H9 (cell line): ENCODE data around the gene LARGE1. TPM values are rescaled to one million over a fixed set of nuclear protein-coding genes. Genes with fewer than 3 reads are reported as not detected.

Source experiments
- DNase-seq: peaks from one replicate; pipeline ENCODE4 v3.0.0-alpha.2; 2017
- H2AFZ ChIP-seq: one replicate; pipeline ENCODE4 v1.6.1; 2013; ENCODE audit warnings: mild to moderate bottlenecking, low read length, control low read depth, moderate library complexity
- H2AK5ac ChIP-seq: 2 replicates; pipeline ENCODE4 v1.6.1; 2013; ENCODE audit warnings: low read length, control low read depth, mixed read lengths; ENCODE audit not compliant: insufficient read length
- H2BK120ac ChIP-seq: one replicate; pipeline ENCODE4 v1.6.1; 2013; ENCODE audit warnings: low read depth, mild to moderate bottlenecking, low read length, control low read depth, inconsistent platforms; ENCODE audit not compliant: poor library complexity, severe bottlenecking
- H2BK12ac ChIP-seq: 2 replicates; pipeline ENCODE4 v1.6.1; 2013; ENCODE audit warnings: low read length, control low read depth, mixed read lengths, low read depth; ENCODE audit not compliant: insufficient read length
- H2BK15ac ChIP-seq: 2 replicates; pipeline ENCODE4 v1.6.1; 2013; ENCODE audit warnings: low read depth, low read length, control low read depth
- H2BK20ac ChIP-seq: one replicate; pipeline ENCODE4 v1.6.1; 2013; ENCODE audit warnings: low read depth, mild to moderate bottlenecking, low read length, control low read depth, inconsistent platforms; ENCODE audit not compliant: poor library complexity, severe bottlenecking
- H2BK5ac ChIP-seq: 2 replicates; pipeline ENCODE4 v1.6.1; 2013; ENCODE audit warnings: low read length, control low read depth, mixed read lengths; ENCODE audit not compliant: insufficient read length
- H3K14ac ChIP-seq: 2 replicates; pipeline ENCODE4 v1.6.1; 2013; ENCODE audit warnings: low read length, control low read depth; ENCODE audit not compliant: insufficient read depth
- H3K18ac ChIP-seq: 2 replicates; pipeline ENCODE4 v1.6.1; 2013; ENCODE audit warnings: low read depth, mild to moderate bottlenecking, mixed read lengths, low read length, control low read depth; ENCODE audit not compliant: insufficient read length
- H3K23ac ChIP-seq: 2 replicates; pipeline ENCODE4 v1.6.1; 2013; ENCODE audit warnings: low read length, control low read depth, mixed read lengths, low read depth; ENCODE audit not compliant: insufficient read length
- H3K23me2 ChIP-seq: 2 replicates; pipeline ENCODE4 v1.6.1; 2013; ENCODE audit warnings: low read depth, mild to moderate bottlenecking, mixed read lengths, low read length, control low read depth; ENCODE audit not compliant: insufficient read length, poor library complexity, severe bottlenecking
- H3K27ac ChIP-seq: 2 replicates; pipeline ENCODE4 v1.5.1; 2013; ENCODE audit warnings: low read length, control low read depth, mixed read lengths, low read depth; ENCODE audit not compliant: insufficient read length
- H3K27me3 ChIP-seq: 2 replicates; pipeline ENCODE4 v1.6.1; 2013; ENCODE audit warnings: low read length, control low read depth, inconsistent platforms; ENCODE audit not compliant: insufficient read depth
- H3K4ac ChIP-seq: 2 replicates; pipeline ENCODE4 v1.6.1; 2013; ENCODE audit warnings: low read depth, mild to moderate bottlenecking, control low read depth, inconsistent platforms, low read length, moderate library complexity
- H3K4me1 ChIP-seq: 2 replicates; pipeline ENCODE4 v1.6.1; 2013; ENCODE audit warnings: low read length, control low read depth, inconsistent platforms; ENCODE audit not compliant: insufficient read depth
- H3K4me2 ChIP-seq: 2 replicates; pipeline ENCODE4 v1.6.1; 2013; ENCODE audit warnings: low read length, control low read depth, mixed read lengths; ENCODE audit not compliant: insufficient read length, insufficient read depth
- H3K56ac ChIP-seq: 2 replicates; pipeline ENCODE4 v1.6.1; 2013; ENCODE audit warnings: low read depth, mild to moderate bottlenecking, mixed read lengths, low read length, control low read depth; ENCODE audit not compliant: insufficient read length
- H3K79me1 ChIP-seq: 2 replicates; pipeline ENCODE4 v1.6.1; 2013; ENCODE audit warnings: low read depth, mild to moderate bottlenecking, moderate library complexity, low read length, control low read depth, inconsistent platforms; ENCODE audit not compliant: insufficient read depth, poor library complexity, severe bottlenecking
- H3K79me2 ChIP-seq: 2 replicates; pipeline ENCODE4 v1.6.1; 2013; ENCODE audit warnings: low read length, control low read depth, inconsistent platforms; ENCODE audit not compliant: insufficient read depth
- H3K9ac ChIP-seq: 2 replicates; pipeline ENCODE4 v1.6.1; 2013; ENCODE audit warnings: low read length, control low read depth, mixed read lengths; ENCODE audit not compliant: insufficient read length; ENCODE audit errors: extremely low read depth
- H3K9me3 ChIP-seq: one replicate; pipeline ENCODE4 v1.6.1; 2013; ENCODE audit warnings: low read depth, low read length, inconsistent platforms; ENCODE audit not compliant: control insufficient read depth
- H3T11ph ChIP-seq: one replicate; pipeline ENCODE4 v1.6.1; 2013; ENCODE audit warnings: mild to moderate bottlenecking, low read length, control low read depth, inconsistent platforms
- H4K20me1 ChIP-seq: one replicate; pipeline ENCODE4 v1.6.1; 2013; ENCODE audit not compliant: control insufficient read depth, insufficient read length, insufficient read depth
- H4K5ac ChIP-seq: 2 replicates; pipeline ENCODE4 v1.6.1; 2013; ENCODE audit warnings: low read depth, mild to moderate bottlenecking, mixed read lengths, low read length, control low read depth; ENCODE audit not compliant: insufficient read length
- H4K8ac ChIP-seq: replicated peaks from 2 replicates; pipeline ENCODE4 v1.6.1; 2013; ENCODE audit warnings: low read length, control low read depth, mixed read lengths, low read depth; ENCODE audit not compliant: insufficient read length
- H4K91ac ChIP-seq: 2 replicates; pipeline ENCODE4 v1.6.1; 2013; ENCODE audit warnings: low read depth, mild to moderate bottlenecking, moderate library complexity, mixed read lengths, low read length, control low read depth; ENCODE audit not compliant: insufficient read length
- H3K27ac Mint-ChIP-seq, 3 experiments: 2 replicates in 2 of 3; 3 replicates in 1 of 3; pipeline ENCODE4 v1.8.0; 2020 to 2021; ENCODE audit warnings: mixed read lengths in 3 of 3, mild to moderate bottlenecking in 1 of 3, moderate library complexity in 1 of 3
- H3K27me3 Mint-ChIP-seq: 2 replicates; pipeline ENCODE4 v1.8.0; 2021; ENCODE audit warnings: low read depth, mild to moderate bottlenecking, moderate library complexity, mixed read lengths
- H3K36me3 Mint-ChIP-seq, 3 experiments: 2 replicates in 2 of 3; 3 replicates in 1 of 3; pipeline ENCODE4 v1.8.0; 2020 to 2021; ENCODE audit warnings: low read depth in 3 of 3, mixed read lengths in 3 of 3; ENCODE audit not compliant: insufficient read depth in 1 of 3
- H3K4me1 Mint-ChIP-seq, 2 experiments: 2 replicates each; pipeline ENCODE4 v1.8.0; 2020; ENCODE audit warnings: mixed read lengths in 2 of 2
- H3K4me3 Mint-ChIP-seq, 2 experiments: 2 replicates in 1 of 2; 3 replicates in 1 of 2; pipeline ENCODE4 v1.8.0; 2020 to 2021; ENCODE audit warnings: mild to moderate bottlenecking in 2 of 2, mixed read lengths in 2 of 2, moderate library complexity in 1 of 2
- H3K9me3 Mint-ChIP-seq, 2 experiments: 2 replicates in 1 of 2; 3 replicates in 1 of 2; pipeline ENCODE4 v1.8.0; 2020; ENCODE audit warnings: mild to moderate bottlenecking in 2 of 2, mixed read lengths in 2 of 2, moderate library complexity in 1 of 2
- WGBS: extraction: QIAGEN DNeasy Blood & Tissue Kit; methylation state at CpG from one replicate; pipeline ENCODE4 v1.1.7; 2013; ENCODE audit warnings: missing lambda C conversion rate, low lambda C conversion rate, mixed read lengths; ENCODE audit not compliant: insufficient read length; ENCODE audit errors: extremely low coverage; 5-methylcytosine and 5-hydroxymethylcytosine counted together
- total RNA-seq: library from RNA; stranded (reverse); gene quantifications from 2 replicates; pipeline ENCODE4 v1.2.1, GENCODE V29; 2021
- TF ChIP-seq, protein P1 (sequence below): fragments of 200-600 bp; sonication (generic); conservative IDR thresholded peaks from 3 replicates; pipeline ENCODE4 v1.8.0; 2021; ENCODE audit warnings: antibody characterized with exemption, mild to moderate bottlenecking

The LARGE1 gene
- total RNA-seq, 1 experiment from 2014 or later, result 43.5 TPM

DNA sequence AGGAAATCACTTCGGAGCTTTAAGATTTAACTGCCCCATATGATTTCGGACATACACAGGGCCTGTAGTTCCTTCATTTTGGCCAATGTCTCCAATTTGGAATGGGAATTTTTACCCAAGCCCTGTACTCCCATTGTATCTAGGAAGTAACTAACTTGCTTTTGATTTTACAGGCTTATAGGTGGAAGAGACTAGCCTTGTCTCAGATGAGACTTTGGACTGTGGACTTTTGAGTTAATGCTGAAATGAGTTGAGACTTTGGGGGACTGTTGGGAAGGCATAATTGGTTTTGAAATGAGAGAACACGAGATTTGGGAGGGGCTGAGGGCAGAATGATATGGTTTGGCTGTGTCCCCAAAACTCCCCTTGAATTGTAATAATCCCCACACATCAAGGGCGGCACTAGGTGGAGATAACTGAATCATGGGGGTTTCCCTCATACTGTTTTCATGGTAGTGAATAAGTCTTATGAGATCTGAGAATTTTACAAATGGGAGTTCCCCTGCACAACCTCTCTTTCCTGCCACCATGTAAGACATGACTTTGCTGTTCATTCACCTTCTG, 130.5 kb downstream of the LARGE1 start:
- WGBS, result no CpG with 5 or more reads among the region's 4 CpGs
- H3K14ac ChIP-seq, result no peak overlapping the region
- peaks cover 20% of the 10 kb centered on the region; the same call in 1 of the 2 replicates for H3K79me2 ChIP-seq
- H4K91ac ChIP-seq, result no peak overlapping the region
- no peak for DNase-seq
- H4K5ac ChIP-seq, result no peak overlapping the region
- no peak overlapping the region for H3T11ph ChIP-seq
- no peak overlapping the region for H2AFZ ChIP-seq
- peaks cover 31 to 53% (median 44%) of the 10 kb centered on the region in 3 experiments for H3K36me3 Mint-ChIP-seq
- no peak overlapping the region for H3K18ac ChIP-seq
- no peak overlapping the region for H4K8ac ChIP-seq
- H3K27ac ChIP-seq, result no peak overlapping the region
- H3K27ac Mint-ChIP-seq, result no peak overlapping the region
- H3K27me3 Mint-ChIP-seq, result peaks cover 2% of the 10 kb centered on the region
- peaks cover 35 to 49% of the 10 kb centered on the region in 2 experiments for H3K9me3 Mint-ChIP-seq
- no peak overlapping the region for H3K4me3 Mint-ChIP-seq
- TF ChIP-seq, protein P1, sequence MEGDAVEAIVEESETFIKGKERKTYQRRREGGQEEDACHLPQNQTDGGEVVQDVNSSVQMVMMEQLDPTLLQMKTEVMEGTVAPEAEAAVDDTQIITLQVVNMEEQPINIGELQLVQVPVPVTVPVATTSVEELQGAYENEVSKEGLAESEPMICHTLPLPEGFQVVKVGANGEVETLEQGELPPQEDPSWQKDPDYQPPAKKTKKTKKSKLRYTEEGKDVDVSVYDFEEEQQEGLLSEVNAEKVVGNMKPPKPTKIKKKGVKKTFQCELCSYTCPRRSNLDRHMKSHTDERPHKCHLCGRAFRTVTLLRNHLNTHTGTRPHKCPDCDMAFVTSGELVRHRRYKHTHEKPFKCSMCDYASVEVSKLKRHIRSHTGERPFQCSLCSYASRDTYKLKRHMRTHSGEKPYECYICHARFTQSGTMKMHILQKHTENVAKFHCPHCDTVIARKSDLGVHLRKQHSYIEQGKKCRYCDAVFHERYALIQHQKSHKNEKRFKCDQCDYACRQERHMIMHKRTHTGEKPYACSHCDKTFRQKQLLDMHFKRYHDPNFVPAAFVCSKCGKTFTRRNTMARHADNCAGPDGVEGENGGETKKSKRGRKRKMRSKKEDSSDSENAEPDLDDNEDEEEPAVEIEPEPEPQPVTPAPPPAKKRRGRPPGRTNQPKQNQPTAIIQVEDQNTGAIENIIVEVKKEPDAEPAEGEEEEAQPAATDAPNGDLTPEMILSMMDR, result no peak
- no peak overlapping the region for H3K4me2 ChIP-seq
- H3K79me1 ChIP-seq, result peaks cover 13% of the 10 kb centered on the region
- no peaks in the 10 kb centered on the region for H3K23me2 ChIP-seq
- H2BK120ac ChIP-seq, result no peak overlapping the region
- no peaks in the 10 kb centered on the region for H3K4me1 ChIP-seq
- no peak overlapping the region for H3K4ac ChIP-seq
- no peaks in the 10 kb centered on the region for H4K20me1 ChIP-seq
- H2BK12ac ChIP-seq, result no peak overlapping the region
- no peak overlapping the region for H2BK5ac ChIP-seq
- H3K4me1 Mint-ChIP-seq, result peaks cover 20 to 25% of the 10 kb centered on the region in 2 experiments
- H3K9me3 ChIP-seq, result peaks cover 14% of the 10 kb centered on the region
- H2BK15ac ChIP-seq, result no peak overlapping the region
- H3K9ac ChIP-seq, result no peak overlapping the region
- H3K23ac ChIP-seq, result no peak overlapping the region
- H3K56ac ChIP-seq, result no peak overlapping the region
- no peak overlapping the region for H2BK20ac ChIP-seq
- H2AK5ac ChIP-seq, result no peak overlapping the region
- H3K27me3 ChIP-seq, result no peaks in the 10 kb centered on the region
